GM15510 (cell line): ENCODE results near the gene USP36.

ENCODE experiments used
- POLR2A ChIP-seq: IDR thresholded peaks from 3 replicates; pipeline ENCODE4 v1.6.1; 2011; ENCODE audit warnings: borderline replicate concordance; ENCODE audit not compliant: insufficient read length; ENCODE audit errors: extremely low read depth

Gene USP36

DNA sequence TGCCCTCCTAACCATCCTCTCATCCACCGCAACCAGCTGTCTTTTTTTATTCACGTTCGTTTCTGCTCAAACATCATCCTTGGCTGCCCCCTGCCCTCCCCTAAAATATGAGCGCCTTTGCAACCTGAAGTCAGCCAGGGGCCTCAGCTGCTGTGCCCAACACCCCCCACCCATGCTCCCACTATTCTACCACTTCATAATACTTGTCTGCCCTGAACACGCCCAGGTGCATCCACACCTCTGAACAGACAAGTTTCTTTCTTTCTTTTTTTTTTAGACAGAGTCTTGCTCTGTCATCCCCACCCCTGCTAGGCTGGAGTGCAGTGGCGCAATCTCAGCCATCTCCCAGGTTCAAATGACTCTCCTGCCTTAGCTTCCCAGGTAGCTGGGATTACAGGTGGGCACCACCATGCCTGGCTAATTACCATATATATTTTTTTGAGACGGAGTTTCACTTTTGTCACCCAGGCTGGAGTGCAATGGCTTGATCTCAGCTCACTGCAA, 35.5 kb upstream of the USP36 start:
- TF ChIP-seq POLR2A: no peak

DNA sequence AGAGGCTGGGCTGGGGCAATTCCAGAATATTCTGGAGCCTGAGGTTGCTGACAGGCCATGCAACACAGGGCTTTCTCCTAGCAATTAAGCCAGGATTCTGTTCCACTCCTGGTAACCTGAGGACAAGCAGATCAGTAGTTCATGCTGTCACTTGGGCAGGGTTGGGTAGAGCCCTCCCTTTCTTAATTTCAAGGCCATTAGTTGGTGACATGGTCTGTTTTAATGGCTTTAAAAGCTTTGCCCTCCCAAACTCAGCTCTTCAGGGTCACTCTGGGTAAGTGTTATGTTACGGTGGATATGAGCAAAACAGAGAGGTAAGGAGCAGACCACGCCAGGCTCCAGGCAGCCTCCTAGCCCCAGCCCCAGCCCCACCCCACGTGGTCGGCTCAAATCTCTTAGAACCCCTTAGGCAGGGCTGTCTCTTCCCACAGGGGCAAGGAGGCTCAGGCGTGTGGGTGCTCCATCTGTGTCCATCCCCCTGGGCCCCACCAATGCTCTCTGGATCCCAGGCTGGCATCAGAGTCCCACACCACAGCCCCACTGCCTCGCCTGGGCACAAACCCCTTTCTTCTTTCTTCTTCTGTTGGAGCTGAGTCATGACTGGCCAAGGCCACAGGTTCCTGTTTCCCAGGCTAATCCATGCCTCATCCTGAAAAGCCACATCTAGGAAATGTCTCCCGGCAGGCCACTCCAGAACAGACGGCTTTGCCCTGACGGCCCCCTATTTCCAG, 34.9 kb upstream of the USP36 start:
- no peak for TF ChIP-seq POLR2A

DNA sequence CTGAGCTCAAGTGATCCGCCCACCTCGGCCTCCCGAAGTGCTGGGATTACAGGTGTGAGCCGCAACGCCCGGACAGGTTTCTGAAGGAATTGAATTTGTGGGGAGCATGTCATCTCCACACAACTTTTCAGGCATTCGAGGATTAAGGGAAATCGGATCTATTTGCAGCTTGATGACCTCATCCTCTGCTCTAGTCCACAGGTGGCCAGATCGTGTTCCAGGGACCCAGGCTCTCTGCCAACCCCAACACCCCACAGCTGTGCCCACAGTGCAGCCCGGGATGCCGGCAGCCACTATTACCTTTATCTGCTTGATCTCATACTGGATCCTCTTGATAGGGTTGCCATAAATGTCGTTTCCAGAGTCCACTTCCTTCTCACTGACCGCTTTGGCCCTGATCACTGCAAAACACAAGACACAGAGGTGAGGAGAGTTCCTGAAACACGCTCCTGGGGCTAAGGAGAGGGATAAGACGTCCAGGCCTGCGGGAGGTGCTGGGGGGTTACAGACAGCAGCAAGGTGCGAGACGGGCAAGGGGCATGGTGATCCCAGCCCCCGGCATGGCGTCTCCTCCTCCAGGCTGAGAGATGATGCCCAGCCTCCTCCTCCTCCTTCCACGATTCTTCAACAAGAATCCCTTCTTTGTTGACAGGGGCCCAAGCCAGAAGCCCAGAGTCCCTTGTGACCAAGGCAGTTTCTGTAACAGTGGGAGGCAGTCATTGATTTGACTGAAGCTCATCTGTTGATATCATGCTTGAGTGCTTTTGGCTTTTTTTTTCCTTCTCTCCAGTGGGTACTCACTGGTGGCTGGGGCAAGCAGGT, 33.1 kb upstream of the USP36 start:
- TF ChIP-seq POLR2A: no peak

- TF ChIP-seq POLR2A: no peak
Measured at GRCh38 chr17:78872486-78872885, 31.9 kb upstream of the USP36 start.

DNA sequence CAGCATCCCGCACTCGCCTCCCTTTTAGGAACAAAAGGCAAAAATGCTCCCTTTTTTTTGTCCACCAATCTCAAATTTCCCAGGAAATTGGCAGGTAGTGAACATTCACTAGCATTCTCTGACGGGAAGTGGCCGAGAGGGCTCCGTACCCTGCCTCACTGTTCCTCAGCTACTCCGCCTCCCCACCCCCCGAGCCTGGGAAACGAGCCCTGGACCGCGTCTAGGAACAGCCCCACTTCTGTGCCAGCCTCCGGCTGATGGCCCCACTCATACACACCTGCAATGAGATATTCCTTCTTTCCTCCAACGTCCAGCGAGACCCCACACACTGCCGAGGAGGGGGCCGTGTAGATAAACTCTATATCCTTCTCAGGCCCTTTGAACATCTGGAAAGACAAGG, 30.0 kb upstream of the USP36 start:
- no peak for TF ChIP-seq POLR2A

- TF ChIP-seq POLR2A: no peak
Measured at GRCh38 chr17:78868391-78868790, 27.8 kb upstream of the USP36 start.

DNA sequence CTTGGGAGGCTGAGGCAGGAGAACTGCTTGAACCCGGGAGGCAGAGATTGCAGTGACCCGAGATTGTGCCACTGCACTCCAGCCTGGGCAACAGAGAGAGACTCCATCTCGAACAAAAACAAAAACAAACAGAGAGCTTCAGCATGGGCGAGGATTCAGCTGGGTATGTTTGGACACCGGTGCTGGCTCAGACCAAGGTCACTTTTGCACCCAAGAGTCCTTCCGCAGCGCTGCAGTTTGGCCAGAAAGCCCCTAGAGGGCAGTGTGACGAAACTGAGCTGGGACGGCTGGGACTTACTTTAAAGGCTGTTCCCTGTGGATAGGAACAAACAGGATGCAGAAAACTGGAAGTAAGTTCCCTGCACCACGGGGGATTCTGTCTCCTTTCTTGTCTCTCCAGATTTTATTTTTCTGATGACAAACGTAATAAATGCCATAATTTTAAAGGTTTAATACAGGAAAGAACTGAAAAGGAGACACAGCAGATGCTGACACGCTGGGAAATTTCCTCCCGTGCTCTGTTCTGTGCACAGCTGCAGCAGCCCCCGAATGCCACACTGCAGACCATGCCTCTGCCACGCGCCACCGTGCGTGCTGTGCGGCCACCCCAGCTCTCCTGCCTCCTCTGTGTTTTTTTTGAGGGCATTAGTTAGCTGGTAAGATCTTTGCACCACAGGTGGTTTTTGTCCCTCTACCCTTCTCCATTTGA, 25.2 kb upstream of the USP36 start:
- no peak for TF ChIP-seq POLR2A

DNA sequence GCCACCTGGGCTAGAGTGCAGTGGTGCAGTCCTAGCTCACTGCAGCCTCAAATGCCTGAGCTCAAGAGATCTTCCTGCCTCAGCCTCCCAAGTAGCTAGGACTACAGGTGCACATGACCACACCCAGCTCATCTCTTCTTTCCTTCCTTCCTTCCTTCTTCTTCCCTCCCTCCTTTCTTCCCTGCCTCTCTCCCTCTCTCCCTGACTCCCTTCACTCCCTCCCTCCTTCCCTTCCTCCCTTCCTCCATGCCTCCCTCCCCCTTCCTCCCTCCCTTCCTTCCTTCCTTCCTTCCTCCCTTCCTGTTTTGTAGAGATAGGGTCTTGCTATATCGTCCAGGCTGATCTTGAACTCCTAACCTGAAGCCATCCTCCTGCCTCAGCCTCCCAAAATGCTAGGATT, 23.5 kb upstream of the USP36 start:
- no peak for TF ChIP-seq POLR2A

GRCh38 chr17:78862073-78863023, 21.7 kb upstream of the USP36 start:
- no peak for TF ChIP-seq POLR2A

GRCh38 chr17:78861229-78861628, 20.6 kb upstream of the USP36 start:
- TF ChIP-seq POLR2A: no peak

DNA sequence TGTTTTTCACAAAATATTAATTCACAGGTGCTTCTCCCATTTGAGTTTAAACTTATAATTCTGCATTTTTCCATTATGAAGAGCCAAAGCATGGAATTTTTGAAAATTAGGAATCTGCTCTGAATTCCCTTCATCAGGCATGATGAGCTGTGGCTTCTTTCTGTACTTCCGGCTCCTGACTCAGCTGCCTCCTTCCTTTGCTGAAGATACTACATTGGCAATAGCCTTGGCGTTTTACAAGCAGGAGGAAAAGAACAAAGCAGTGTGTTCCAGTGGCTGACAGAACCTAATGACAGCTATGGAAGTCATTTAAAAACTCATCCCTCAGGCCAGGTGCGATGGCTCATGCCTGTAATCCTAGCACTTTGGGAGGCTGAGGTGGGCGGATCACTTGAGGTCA, 18.4 kb upstream of the USP36 start:
- TF ChIP-seq POLR2A: no peak

DNA sequence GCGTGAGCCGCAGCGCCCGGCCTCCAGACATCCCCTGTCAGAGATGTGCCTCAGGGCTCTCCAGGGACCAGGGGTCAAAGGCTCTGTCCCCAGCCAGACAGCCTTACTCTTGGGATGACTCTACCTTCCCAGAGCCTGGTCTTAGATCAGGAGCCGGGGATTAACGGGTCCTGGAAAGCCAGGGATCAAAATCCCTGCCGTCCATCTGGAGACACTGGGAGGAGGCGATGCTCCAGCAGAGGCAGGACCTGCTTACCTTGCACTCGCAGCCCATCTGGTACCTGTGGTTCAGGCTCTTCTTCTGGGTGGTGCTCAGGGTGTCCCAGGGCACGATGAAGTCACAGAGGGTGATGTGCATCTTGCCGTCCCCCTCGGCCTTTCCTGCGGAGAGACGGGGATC, 16.7 kb upstream of the USP36 start:
- no peak for TF ChIP-seq POLR2A

DNA sequence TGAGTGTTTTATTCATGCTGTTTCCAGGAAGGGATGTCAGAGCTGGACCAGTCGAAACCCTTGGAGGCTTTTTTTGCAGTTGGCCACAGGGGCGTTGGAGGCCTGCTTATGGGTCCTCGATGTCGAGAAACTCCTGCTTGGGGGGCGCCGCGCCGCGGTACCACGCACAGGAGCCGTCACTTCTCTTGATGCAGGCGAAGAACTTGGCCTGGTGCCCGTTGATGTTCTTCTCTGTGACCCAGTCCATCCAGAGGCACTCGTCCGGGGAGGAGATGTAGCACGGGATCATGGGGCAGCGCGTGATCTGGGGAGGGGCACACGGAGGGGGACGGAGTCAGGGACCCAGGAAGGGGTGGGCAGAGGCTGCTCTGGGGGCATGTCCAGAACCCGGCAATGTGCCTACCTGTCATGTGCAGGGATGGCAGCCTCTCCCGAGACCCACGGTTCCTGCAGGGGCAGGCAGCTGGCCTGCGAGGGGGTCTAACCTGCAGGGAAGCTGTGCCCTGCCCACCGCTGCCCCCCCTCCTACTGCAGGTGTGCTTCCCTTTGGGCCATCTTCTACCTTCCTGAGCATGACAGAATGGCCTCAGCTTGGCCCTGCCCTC, 15.0 kb upstream of the USP36 start:
- TF ChIP-seq POLR2A: no peak

- no peak for TF ChIP-seq POLR2A
Measured at GRCh38 chr17:78854508-78854907, 13.9 kb upstream of the USP36 start.

- no peak for TF ChIP-seq POLR2A
Measured at GRCh38 chr17:78853926-78854394, 13.3 kb upstream of the USP36 start.

DNA sequence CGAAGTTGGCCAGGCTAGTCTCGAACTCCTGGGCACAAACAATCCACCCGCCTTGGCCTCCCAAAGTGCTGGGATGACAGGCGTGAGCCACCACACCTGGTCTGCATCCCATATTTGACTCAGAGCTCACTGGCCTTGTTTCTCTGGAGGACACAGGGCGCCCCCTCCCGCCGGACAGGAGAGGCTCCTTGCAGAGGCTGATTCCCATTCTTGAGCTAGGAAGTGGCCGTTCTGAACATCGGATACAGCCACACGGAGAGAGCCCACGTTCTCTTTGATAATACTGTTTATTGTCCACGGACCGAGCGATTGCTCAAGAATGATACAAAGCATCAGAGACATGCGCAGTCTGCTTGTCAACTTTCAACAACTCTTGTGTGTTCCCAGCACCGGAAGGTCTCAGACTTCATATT, 12.1 kb upstream of the USP36 start:
- TF ChIP-seq POLR2A: no peak
